ENCODE measurements around the gene COLGALT1.

The COLGALT1 gene

GRCh38 chr19:17527326-17527725 lies 28.1 kb upstream of the COLGALT1 start:
- Histone ChIP-seq H3K4me2 (peak overlapping the region; percentile 73 to 97 (median 88); a peak in 21 of 22 replicates), H3K4me3 (peak overlapping the region in 7 of 10 experiments; percentile 44 to 62 (median 53); a peak in 12 of 20 replicates), H3K27me3 (no peaks in the 10 kb centered on the region; a peak in 1 of 22 replicates), H3K9ac (peak overlapping the region in 9 of 11 experiments; percentile 16 to 85 (median 69); a peak in 15 of 22 replicates), H3K36me3 (peaks cover 0 to 19% (median 7%) of the 10 kb centered on the region in 11 experiments; a peak in 10 of 22 replicates), H4K20me1 (no peaks in the 10 kb centered on the region; a peak in 1 of 22 replicates), H3K4me1 (peaks cover 63 to 96% (median 80%) of the 10 kb centered on the region in 10 experiments), H3K27ac (peak overlapping the region in 8 of 11 experiments; percentile 59 to 97 (median 94); a peak in 16 of 22 replicates), H3K9me3 (replicated peaks in 1 of 11) (peaks cover 7 to 20% (median 14%) of the 10 kb centered on the region in 11 experiments; a peak in 21 of 22 replicates)
- no peak for TF ChIP-seq Cebpa-rat (IDR thresholded peaks at IDR 0.05)

- peak overlapping the region in 7 of 11 experiments; percentile 18 to 97 (median 91); a peak in 13 of 22 replicates for H3K27ac ChIP-seq
- H3K36me3 ChIP-seq = peaks cover 0 to 31% (median 13%) of the 10 kb centered on the region in 11 experiments; a peak in 12 of 22 replicates
- TF ChIP-seq Cebpa-rat (IDR thresholded peaks at IDR 0.05) = no peak
- H3K9ac ChIP-seq = peak overlapping the region in 4 of 11 experiments; percentile 19 to 80 (median 42); a peak in 5 of 22 replicates
- H3K4me2 ChIP-seq = peak overlapping the region in 7 of 11 experiments; percentile 15 to 97 (median 94); a peak in 12 of 22 replicates
- H3K4me3 ChIP-seq = peak overlapping the region in 6 of 10 experiments; percentile 5 to 62 (median 35); a peak in 6 of 20 replicates
- H3K9me3 ChIP-seq (replicated peaks in 1 of 11) = peaks cover 7 to 20% (median 14%) of the 10 kb centered on the region in 11 experiments; a peak in 21 of 22 replicates
- H3K4me1 ChIP-seq = peaks cover 51 to 86% (median 69%) of the 10 kb centered on the region in 10 experiments
- H3K27me3 ChIP-seq = no peaks in the 10 kb centered on the region
- H4K20me1 ChIP-seq = no peaks in the 10 kb centered on the region; a peak in 1 of 22 replicates
Measured at GRCh38 chr19:17528610-17529009, 26.8 kb upstream of the COLGALT1 start.

- Histone ChIP-seq H3K27me3 (no peaks in the 10 kb centered on the region), H3K9ac (peak overlapping the region in 7 of 11 experiments; percentile 21 to 58 (median 42); a peak in 9 of 22 replicates), H3K9me3 (replicated peaks in 1 of 11) (peaks cover 7 to 18% (median 14%) of the 10 kb centered on the region in 11 experiments; a peak in 21 of 22 replicates), H4K20me1 (no peaks in the 10 kb centered on the region; a peak in 1 of 22 replicates), H3K27ac (peak overlapping the region in 9 of 11 experiments; percentile 45 to 97 (median 65); a peak in 15 of 22 replicates), H3K4me2 (peak overlapping the region; percentile 40 to 97 (median 73); a peak in 21 of 22 replicates), H3K4me3 (peak overlapping the region in 2 of 10 experiments; percentile 55 to 62; a peak in 2 of 20 replicates), H3K4me1 (peaks cover 43 to 77% (median 60%) of the 10 kb centered on the region in 10 experiments), H3K36me3 (peaks cover 0 to 39% (median 19%) of the 10 kb centered on the region in 11 experiments; a peak in 12 of 22 replicates)
- peak in 1 of 11 experiments; percentile 30; a peak in 1 of 22 replicates for TF ChIP-seq Cebpa-rat (IDR thresholded peaks at IDR 0.05)
Measured at GRCh38 chr19:17529239-17530158, 25.9 kb upstream of the COLGALT1 start.

GRCh38 chr19:17530586-17530985 lies 24.9 kb upstream of the COLGALT1 start:
- H3K27ac ChIP-seq = peak overlapping the region in 10 of 11 experiments; percentile 2 to 97 (median 60); a peak in 17 of 22 replicates
- peaks cover 36 to 66% (median 49%) of the 10 kb centered on the region in 10 experiments for H3K4me1 ChIP-seq
- no peak overlapping the region; a peak in 1 of 20 replicates for H3K4me3 ChIP-seq
- H4K20me1 ChIP-seq = no peaks in the 10 kb centered on the region; a peak in 1 of 22 replicates
- peaks cover 0 to 49% (median 19%) of the 10 kb centered on the region in 11 experiments; a peak in 12 of 22 replicates for H3K36me3 ChIP-seq
- H3K27me3 ChIP-seq = no peaks in the 10 kb centered on the region
- peak overlapping the region in 8 of 11 experiments; percentile 7 to 58 (median 34); a peak in 10 of 22 replicates for H3K9ac ChIP-seq
- peak overlapping the region; percentile 40 to 97 (median 73) for H3K4me2 ChIP-seq
- no peak for TF ChIP-seq Cebpa-rat (IDR thresholded peaks at IDR 0.05)
- peaks cover 7 to 14% (median 13%) of the 10 kb centered on the region in 11 experiments; a peak in 21 of 22 replicates for H3K9me3 ChIP-seq (replicated peaks in 1 of 11)

- Histone ChIP-seq H3K4me1 (peaks cover 21 to 53% (median 36%) of the 10 kb centered on the region in 10 experiments), H4K20me1 (no peaks in the 10 kb centered on the region; a peak in 1 of 22 replicates), H3K4me2 (no peak overlapping the region), H3K36me3 (peaks cover 0 to 58% (median 19%) of the 10 kb centered on the region in 11 experiments; a peak in 13 of 22 replicates), H3K27me3 (no peaks in the 10 kb centered on the region), H3K27ac (peak overlapping the region in 2 of 11 experiments; percentile 14 to 40; a peak in 1 of 22 replicates), H3K9me3 (replicated peaks in 1 of 11) (peaks cover 7 to 14% (median 13%) of the 10 kb centered on the region in 11 experiments; a peak in 21 of 22 replicates), H3K9ac (no peak overlapping the region), H3K4me3 (no peak overlapping the region)
- TF ChIP-seq Cebpa-rat (IDR thresholded peaks at IDR 0.05) = no peak
Measured at GRCh38 chr19:17532116-17532515, 23.3 kb upstream of the COLGALT1 start.

GRCh38 chr19:17532557-17532956 lies 22.9 kb upstream of the COLGALT1 start:
- Histone ChIP-seq H3K9ac (no peak overlapping the region), H3K27me3 (no peaks in the 10 kb centered on the region), H3K4me1 (peaks cover 17 to 53% (median 36%) of the 10 kb centered on the region in 10 experiments), H4K20me1 (no peaks in the 10 kb centered on the region; a peak in 1 of 22 replicates), H3K4me2 (no peak overlapping the region), H3K36me3 (peaks cover 0 to 62% (median 19%) of the 10 kb centered on the region in 11 experiments; a peak in 13 of 22 replicates), H3K4me3 (no peak overlapping the region), H3K27ac (peak overlapping the region in 2 of 11 experiments; percentile 19 to 34; a peak in 2 of 22 replicates), H3K9me3 (replicated peaks in 1 of 11) (peaks cover 7 to 14% (median 13%) of the 10 kb centered on the region in 11 experiments; a peak in 21 of 22 replicates)
- no peak for TF ChIP-seq Cebpa-rat (IDR thresholded peaks at IDR 0.05)

- no peak overlapping the region for H3K4me2 ChIP-seq
- no peaks in the 10 kb centered on the region for H3K9me3 ChIP-seq (replicated peaks in 1 of 11)
- peaks cover 27 to 49% (median 42%) of the 10 kb centered on the region in 10 experiments for H3K4me1 ChIP-seq
- peak overlapping the region in 2 of 11 experiments; percentile 4 to 16; a peak in 2 of 22 replicates for H3K9ac ChIP-seq
- no peak overlapping the region for H3K4me3 ChIP-seq
- H3K36me3 ChIP-seq = peaks cover 0 to 58% (median 19%) of the 10 kb centered on the region in 11 experiments; a peak in 12 of 22 replicates
- H3K27me3 ChIP-seq = no peaks in the 10 kb centered on the region
- peaks cover 0 to 11% (median 0%) of the 10 kb centered on the region in 11 experiments; a peak in 3 of 22 replicates for H4K20me1 ChIP-seq
- 0 out of 22 replicates have a peak overlapping the region, but pooled peaks of 1 of the 11 experiments have one; percentile 11 for H3K27ac ChIP-seq
- no peak for TF ChIP-seq Cebpa-rat (IDR thresholded peaks at IDR 0.05)
Measured at GRCh38 chr19:17534767-17535166, 20.7 kb upstream of the COLGALT1 start.

- no peaks in the 10 kb centered on the region for H3K27me3 ChIP-seq
- no peak overlapping the region for H3K4me3 ChIP-seq
- H3K27ac ChIP-seq = no peak overlapping the region
- H3K36me3 ChIP-seq = peaks cover 0 to 50% (median 17%) of the 10 kb centered on the region in 11 experiments; a peak in 12 of 22 replicates
- peaks cover 14 to 47% (median 43%) of the 10 kb centered on the region in 10 experiments for H3K4me1 ChIP-seq
- no peak overlapping the region for H3K4me2 ChIP-seq
- 0 out of 22 replicates have a peak overlapping the region, but pooled peaks of 1 of the 11 experiments have one; percentile 11 for H3K9ac ChIP-seq
- H3K9me3 ChIP-seq (replicated peaks in 1 of 11) = no peaks in the 10 kb centered on the region
- TF ChIP-seq Cebpa-rat (IDR thresholded peaks at IDR 0.05) = no peak
- peaks cover 0 to 16% (median 0%) of the 10 kb centered on the region in 11 experiments; a peak in 3 of 22 replicates for H4K20me1 ChIP-seq
Measured at GRCh38 chr19:17536955-17537354, 18.5 kb upstream of the COLGALT1 start.

Measured in BLaER1 treated with 17β-estradiol and CSF1 and Interleukin-3, amounts not matched to agents 10 nM and 100 nM (cell line).